Activated CD4-positive, alpha-beta T cell treated with anti-CD3 and anti-CD28 coated beads, Interleukin-2, amount 50 U/mL, for 48 hours (primary cell): ENCODE results near the gene FAM204A.

Experiments used
- DNase-seq, 2 experiments: peaks; one replicate each; pipeline ENCODE4 v3.0.0-alpha.2; 2020

The FAM204A gene

GRCh38 chr10:118330295-118331076, 11.6 kb downstream of the FAM204A start:
- no peak for DNase-seq

- DNase-seq: no peak
These were observed 18.0 kb downstream of the FAM204A start for GRCh38 chr10:118324140-118324539.

- no peak for DNase-seq
These were observed 20.2 kb downstream of the FAM204A start for GRCh38 chr10:118321724-118322575.

- no peak for DNase-seq
These were observed 26.5 kb downstream of the FAM204A start for GRCh38 chr10:118315629-118316028.

DNA sequence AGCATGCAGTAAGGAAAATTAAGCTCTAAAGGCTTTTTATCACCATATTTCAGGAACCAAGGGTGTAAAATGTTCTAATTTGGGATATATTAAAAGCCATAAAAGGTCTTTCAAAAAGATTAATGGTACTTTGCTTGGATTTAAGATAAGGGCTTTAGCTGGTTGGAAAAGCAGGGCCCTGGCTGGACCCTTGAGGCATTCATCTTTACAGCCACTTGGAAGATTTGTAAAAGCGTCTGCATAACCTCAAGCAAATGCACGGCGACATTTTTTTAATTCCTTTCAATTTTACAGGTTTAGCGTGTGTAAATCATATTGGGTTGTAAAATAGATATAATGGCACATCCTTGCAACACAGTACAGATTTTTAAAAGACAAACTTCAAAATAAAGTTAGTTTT, 27.2 kb downstream of the FAM204A start:
- no peak for DNase-seq

DNA sequence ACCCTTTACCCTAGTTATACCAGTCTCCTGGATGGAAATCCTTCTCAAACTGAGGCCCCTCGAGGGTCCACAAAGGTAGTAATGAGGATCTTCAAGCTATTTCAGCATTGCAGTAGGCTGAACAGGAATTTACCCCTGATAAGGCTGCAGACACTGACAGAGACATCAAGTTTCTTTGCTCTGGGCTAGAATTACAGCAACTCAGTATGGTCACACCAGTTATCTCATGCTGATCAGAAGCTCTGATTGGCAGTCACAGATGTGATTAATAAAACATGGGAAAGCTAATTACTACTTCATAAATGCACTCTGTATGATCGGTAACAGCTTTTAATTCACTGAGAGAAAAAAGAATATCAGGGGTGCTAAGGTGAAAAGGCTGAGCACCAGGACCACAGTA, 30.6 kb downstream of the FAM204A start:
- DNase-seq: no peak

DNA sequence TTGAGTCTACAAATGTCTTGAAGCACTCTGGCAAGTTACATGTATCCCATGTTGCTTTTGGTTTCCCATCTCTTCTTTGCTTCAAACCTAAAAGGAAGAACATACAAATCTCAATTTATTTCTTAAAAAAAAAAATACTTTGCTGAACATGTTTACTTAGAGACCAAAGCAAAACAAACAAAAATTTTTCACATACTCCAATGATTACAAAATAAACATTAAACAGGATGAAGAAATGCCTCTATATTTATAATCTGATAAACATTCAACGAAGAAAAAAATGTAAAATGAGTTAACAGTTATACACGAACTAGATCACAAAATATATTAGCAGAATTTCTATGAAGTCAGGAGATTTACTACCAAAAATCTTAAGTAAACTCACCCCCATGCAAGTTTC, 31.3 kb downstream of the FAM204A start:
- no peak for DNase-seq

GRCh38 chr10:118309911-118310310, 32.2 kb downstream of the FAM204A start:
- DNase-seq: no peak

DNA sequence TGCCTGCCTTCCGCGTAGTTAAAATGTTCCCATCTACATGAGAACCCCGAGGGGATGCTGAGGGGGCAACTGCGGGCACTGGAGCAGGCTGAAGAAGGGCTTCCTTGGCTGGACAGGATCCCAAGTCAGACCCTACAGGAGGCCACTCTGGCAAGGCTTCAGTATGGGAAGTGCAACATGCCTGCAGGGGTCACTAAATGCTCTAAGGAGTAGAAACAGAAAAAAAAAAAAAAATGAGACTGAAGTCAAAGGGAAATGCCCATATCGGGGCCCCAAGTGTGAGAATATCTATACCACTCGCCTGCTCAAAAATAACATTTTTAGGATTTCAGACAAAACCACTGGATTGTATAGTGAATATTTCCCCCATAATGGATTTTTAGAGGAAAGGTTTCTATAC, 33.5 kb downstream of the FAM204A start:
- no peak for DNase-seq

GRCh38 chr10:118307859-118308258, 34.3 kb downstream of the FAM204A start:
- no peak for DNase-seq

GRCh38 chr10:118307220-118307619, 34.9 kb downstream of the FAM204A start:
- no peak for DNase-seq

- DNase-seq: no peak
These were observed 36.4 kb downstream of the FAM204A start for GRCh38 chr10:118305730-118306129.

- DNase-seq: no peak
These were observed 37.6 kb downstream of the FAM204A start for GRCh38 chr10:118304521-118304920.

GRCh38 chr10:118301211-118301610, 40.9 kb downstream of the FAM204A start:
- DNase-seq: no peak

DNA sequence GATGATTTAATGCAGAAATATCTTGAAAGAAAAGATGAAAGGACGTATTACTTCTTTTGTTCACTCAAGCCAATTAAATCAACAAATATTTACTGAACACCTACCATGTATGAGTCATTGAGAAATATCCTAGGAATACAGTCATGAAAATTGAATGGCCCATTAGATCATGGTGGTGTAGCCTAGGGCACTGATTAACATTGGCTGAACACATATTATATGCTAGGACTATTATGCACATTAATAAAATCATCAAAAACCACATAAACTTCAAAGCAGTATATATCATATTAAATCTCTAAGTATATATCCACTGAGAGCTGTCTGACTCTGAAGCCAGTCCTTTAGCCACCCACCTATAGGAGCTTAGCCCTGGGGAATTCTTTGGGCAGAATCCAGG, 41.8 kb downstream of the FAM204A start:
- no peak for DNase-seq

DNA sequence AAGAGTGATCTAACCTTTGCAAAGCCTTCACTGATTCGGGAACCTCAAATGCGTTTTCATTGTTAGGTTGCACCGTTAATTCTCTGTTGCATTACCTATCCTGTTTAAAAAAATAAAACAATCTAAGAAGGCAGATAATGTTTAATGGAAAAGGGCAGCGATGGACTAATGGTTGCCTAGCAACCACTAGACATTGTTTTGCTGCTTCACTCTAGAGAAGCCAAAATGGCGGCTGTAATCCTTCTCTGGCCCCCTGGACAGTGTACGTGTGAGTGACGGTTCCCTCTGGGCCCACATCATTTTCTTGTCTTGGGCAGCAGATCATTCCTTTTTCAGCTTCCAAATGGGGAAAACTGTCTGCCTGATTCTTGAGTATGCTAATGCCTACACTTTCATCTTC, 43.3 kb downstream of the FAM204A start:
- DNase-seq: no peak

- DNase-seq: no peak
These were observed 51.0 kb downstream of the FAM204A start for GRCh38 chr10:118291122-118291521.

- DNase-seq: no peak
These were observed 51.6 kb downstream of the FAM204A start for GRCh38 chr10:118290471-118290995.

DNA sequence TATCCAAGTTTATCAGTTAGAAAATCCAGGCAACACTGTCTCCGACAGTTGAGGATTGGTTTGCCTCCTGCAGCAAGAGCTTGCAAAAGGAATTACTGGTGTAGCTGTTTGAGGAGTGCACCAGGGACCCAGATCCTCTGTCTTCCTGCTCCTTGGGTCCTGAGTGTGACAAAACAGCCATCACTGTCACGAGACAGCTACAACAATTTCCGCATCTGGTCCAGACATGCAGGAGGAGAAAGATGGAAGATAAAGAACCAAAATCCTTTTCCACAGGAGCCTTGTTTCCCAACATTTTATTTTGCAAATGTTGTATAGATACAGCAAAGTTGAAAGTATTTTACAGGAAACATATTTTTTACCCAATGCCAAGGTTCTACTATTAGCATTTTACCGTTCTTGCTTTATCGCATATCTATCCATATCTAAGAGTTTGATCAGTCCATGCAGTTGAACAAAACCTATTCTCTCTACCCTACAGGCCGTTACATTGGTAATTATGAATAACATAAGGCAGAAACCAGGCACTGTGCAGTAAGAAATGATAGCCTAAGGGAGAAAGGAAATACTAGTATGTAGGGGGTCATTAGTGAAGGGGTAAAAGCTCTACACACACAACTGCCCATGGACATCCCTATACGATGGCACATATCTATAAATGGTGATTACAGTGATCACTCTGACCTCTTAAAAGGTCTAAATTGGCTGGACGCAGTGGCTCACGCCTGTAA, 54.9 kb downstream of the FAM204A start:
- DNase-seq: no peak

DNA sequence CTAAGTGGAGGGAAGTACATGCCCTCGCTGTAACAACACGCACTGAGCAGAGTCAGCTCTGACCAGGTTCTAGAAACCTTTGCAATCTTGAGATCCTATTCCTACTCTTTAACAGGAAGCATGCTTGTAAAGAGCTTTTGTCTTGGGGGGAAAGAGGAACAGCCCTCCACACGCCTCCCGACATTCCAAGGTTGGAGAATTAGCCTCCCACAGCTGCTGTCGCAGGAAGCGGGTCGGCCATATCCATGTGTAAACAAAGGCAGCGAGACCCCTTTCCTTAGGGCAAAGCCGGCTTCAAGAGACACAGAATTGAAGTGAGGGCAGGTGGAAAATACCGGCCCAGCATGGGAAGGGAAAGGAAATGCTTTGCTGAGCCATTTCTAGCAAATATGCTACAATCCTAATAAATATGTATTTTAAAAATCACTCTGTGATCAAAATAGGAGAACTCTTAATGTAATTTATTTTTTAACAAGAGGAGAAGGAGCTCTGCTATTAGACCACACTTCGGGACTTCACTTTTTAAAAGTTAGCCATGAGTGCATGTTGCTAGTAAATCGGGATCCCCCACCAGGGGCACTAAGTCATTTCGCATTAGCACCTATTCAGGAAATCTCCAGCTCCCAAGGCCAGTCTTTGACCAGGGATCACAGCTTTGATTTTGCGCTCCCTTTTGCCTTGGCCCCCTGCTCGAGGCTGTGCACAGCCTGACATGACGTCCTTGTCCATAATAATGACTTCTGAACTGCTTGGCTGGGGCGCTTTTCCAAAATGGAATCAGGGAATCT, 55.9 kb downstream of the FAM204A start:
- DNase-seq: no peak

- DNase-seq: no peak
These were observed 59.5 kb downstream of the FAM204A start for GRCh38 chr10:118282670-118283069.

GRCh38 chr10:118278649-118279048, 63.5 kb downstream of the FAM204A start:
- DNase-seq: no peak
